ENCODE data around the gene PERCC1. TPM values are rescaled to one million over a fixed set of nuclear protein-coding genes. Genes with fewer than 3 reads are reported as not detected.

The PERCC1 gene
- total and polyA plus RNA-seq, 9 of the 15 experiments (the other 6 are each of a cell fraction or from before 2014, with no cell fraction given): not detected

DNA sequence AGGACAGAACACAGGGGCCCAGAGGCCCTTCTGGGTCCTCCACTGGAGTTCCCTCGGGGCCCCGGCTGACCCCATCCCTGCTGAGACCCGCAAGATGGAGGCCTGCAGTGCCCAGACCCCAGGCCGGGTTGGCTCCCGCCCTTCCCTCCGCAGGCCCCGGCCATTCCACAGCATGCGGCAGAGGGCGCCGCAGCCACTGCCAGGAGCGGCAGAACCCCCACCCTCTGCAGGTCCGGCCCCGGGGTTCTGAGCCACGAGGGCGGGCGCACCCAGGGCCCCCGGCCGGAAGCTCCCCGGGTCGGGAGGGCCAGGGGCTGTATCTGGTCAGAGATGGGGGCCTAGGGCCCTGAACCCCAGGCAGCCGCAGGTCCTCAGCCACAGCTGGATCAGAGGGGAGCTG, 2.4 kb upstream of the PERCC1 start:
- Histone ChIP-seq H3K27me3 (ENCODE audit: control insufficient read depth in 2 of 2, insufficient read depth in 2 of 2, low read length in 2 of 2) (peaks cover 0 to 15% of the 10 kb centered on the region in 2 experiments; a peak in 2 of 5 replicates), H3K79me2 (ENCODE audit: control insufficient read depth, insufficient read depth, low read length) (no peaks in the 10 kb centered on the region), H3K9me1 (ENCODE audit: control insufficient read depth, insufficient read depth, low read length) (no peaks in the 10 kb centered on the region), H4K20me1 (replicated peaks; ENCODE audit: control insufficient read depth, insufficient read depth, low read length) (no peaks in the 10 kb centered on the region), H3K4me1 (replicated peaks in 1 of 2; ENCODE audit: control insufficient read depth in 2 of 2, insufficient read depth in 2 of 2, low read length in 2 of 2) (peaks cover 0 to 80% of the 10 kb centered on the region in 2 experiments; a peak in 2 of 5 replicates), H3K9ac (ENCODE audit: insufficient read depth in 1 of 2, low read depth in 2 of 2, low read length in 2 of 2) (peak overlapping the region in 1 of 2 experiments; percentile 48; a peak in 3 of 4 replicates), H3K27ac (ENCODE audit: extremely low read depth, low read depth, low read length) (no peak overlapping the region), H3K4me2 (ENCODE audit: insufficient read depth, low read length) (no peak overlapping the region), H3K4me3 (no peak overlapping the region), H3K9me3 (replicated peaks; ENCODE audit: control insufficient read depth, insufficient read depth, low read depth, low read length) (no peaks in the 10 kb centered on the region), H3K36me3 (ENCODE audit: control insufficient read depth, insufficient read depth, low read length) (no peaks in the 10 kb centered on the region), H2AFZ (ENCODE audit: low read depth, low read length) (peak overlapping the region; percentile 78)
- ATAC-seq: peak; percentile 85
- BruUV-seq (replicated peaks): no TSS peak
- CTCF ChIA-PET (ENCODE audit: low intra/inter-chr PET ratio): interaction anchor here (0.5 kb wide), 1 partner anchor 42 kb away, joined by 3 read pairs; no protein-coding TSS in a partner anchor
- DNase-seq (ENCODE audit: extremely low read depth in 1 of 4, low spot score in 3 of 4): peak; percentile 56 to 77 (median 76)
- in situ Hi-C loops (cut with MboI): no loop called here
- intact Hi-C loops (cut with micrococcal nuclease): no loop called here
- FAIRE-seq: no peak
- POLR2A ChIA-PET: interaction anchor here (1.5 kb wide), 1 partner anchor 8 kb away, joined by 6 read pairs; the partner anchor contains the start of gene UQCC4
- WGBS (ENCODE audit: insufficient coverage, low coverage, missing lambda C conversion rate): 33% methylated on average over 19 of the region's 21 CpGs
- TF ChIP-seq, protein P1, sequence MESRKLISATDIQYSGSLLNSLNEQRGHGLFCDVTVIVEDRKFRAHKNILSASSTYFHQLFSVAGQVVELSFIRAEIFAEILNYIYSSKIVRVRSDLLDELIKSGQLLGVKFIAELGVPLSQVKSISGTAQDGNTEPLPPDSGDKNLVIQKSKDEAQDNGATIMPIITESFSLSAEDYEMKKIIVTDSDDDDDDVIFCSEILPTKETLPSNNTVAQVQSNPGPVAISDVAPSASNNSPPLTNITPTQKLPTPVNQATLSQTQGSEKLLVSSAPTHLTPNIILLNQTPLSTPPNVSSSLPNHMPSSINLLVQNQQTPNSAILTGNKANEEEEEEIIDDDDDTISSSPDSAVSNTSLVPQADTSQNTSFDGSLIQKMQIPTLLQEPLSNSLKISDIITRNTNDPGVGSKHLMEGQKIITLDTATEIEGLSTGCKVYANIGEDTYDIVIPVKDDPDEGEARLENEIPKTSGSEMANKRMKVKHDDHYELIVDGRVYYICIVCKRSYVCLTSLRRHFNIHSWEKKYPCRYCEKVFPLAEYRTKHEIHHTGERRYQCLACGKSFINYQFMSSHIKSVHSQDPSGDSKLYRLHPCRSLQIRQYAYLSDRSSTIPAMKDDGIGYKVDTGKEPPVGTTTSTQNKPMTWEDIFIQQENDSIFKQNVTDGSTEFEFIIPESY (CRISPR knock-in tag; IDR thresholded peaks at IDR 0.05): peak; percentile 52; the same call in 1 of the 2 replicates
- peak in 2 of 3 experiments; percentile 24 to 27 for TF ChIP-seq YY1 (IDR thresholded peaks at IDR 0.05; ENCODE audit: borderline replicate concordance in 1 of 3, control insufficient read depth in 1 of 3, extremely low read depth in 1 of 3, insufficient read depth in 3 of 3, insufficient read length in 1 of 3, insufficient replicate concordance in 2 of 3, low read depth in 1 of 3, low read length in 2 of 3)
- no peak for TF ChIP-seq BRF1 (IDR thresholded peaks at IDR 0.05; ENCODE audit: borderline replicate concordance, extremely low read depth, insufficient read length)
- TF ChIP-seq GTF2A2 (tag; IDR thresholded peaks at IDR 0.05): no peak
- TF ChIP-seq PHTF2 (CRISPR knock-in tag; IDR thresholded peaks at IDR 0.05): no peak
- no peak for TF ChIP-seq FOXA3 (CRISPR knock-in tag; conservative IDR thresholded peaks at IDR 0.05 in 1 of 2, IDR thresholded peaks at IDR 0.05 in 1 of 2)
- 0 out of 2 replicates have a peak, but pooled peaks have one; percentile 21 for TF ChIP-seq ETV1 (tag; conservative IDR thresholded peaks at IDR 0.05; ENCODE audit: low read depth)
- peak; percentile 61 for TF ChIP-seq PCBP1 (IDR thresholded peaks at IDR 0.05; ENCODE audit: low read depth, low read length, poor library complexity, severe bottlenecking)
- no peak for TF ChIP-seq HDAC2 (IDR thresholded peaks at IDR 0.05)
- TF ChIP-seq, protein P2, sequence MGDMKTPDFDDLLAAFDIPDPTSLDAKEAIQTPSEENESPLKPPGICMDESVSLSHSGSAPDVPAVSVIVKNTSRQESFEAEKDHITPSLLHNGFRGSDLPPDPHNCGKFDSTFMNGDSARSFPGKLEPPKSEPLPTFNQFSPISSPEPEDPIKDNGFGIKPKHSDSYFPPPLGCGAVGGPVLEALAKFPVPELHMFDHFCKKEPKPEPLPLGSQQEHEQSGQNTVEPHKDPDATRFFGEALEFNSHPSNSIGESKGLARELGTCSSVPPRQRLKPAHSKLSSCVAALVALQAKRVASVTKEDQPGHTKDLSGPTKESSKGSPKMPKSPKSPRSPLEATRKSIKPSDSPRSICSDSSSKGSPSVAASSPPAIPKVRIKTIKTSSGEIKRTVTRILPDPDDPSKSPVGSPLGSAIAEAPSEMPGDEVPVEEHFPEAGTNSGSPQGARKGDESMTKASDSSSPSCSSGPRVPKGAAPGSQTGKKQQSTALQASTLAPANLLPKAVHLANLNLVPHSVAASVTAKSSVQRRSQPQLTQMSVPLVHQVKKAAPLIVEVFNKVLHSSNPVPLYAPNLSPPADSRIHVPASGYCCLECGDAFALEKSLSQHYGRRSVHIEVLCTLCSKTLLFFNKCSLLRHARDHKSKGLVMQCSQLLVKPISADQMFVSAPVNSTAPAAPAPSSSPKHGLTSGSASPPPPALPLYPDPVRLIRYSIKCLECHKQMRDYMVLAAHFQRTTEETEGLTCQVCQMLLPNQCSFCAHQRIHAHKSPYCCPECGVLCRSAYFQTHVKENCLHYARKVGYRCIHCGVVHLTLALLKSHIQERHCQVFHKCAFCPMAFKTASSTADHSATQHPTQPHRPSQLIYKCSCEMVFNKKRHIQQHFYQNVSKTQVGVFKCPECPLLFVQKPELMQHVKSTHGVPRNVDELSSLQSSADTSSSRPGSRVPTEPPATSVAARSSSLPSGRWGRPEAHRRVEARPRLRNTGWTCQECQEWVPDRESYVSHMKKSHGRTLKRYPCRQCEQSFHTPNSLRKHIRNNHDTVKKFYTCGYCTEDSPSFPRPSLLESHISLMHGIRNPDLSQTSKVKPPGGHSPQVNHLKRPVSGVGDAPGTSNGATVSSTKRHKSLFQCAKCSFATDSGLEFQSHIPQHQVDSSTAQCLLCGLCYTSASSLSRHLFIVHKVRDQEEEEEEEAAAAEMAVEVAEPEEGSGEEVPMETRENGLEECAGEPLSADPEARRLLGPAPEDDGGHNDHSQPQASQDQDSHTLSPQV (IDR thresholded peaks at IDR 0.05): no peak
- TF ChIP-seq ZNF239 (CRISPR knock-in tag; IDR thresholded peaks at IDR 0.05): no peak
- TF ChIP-seq MCM2 (IDR thresholded peaks at IDR 0.05; ENCODE audit: low read depth): no peak
- no peak for TF ChIP-seq ZFPM2 (CRISPR knock-in tag; IDR thresholded peaks at IDR 0.05)

Measured in K562 (cell line).